Activated T-cell treated with anti-CD3 and anti-CD28 coated beads, Interleukin-2, amount 50 U/mL, for 72 hours (primary cell): ENCODE results near the gene FHDC1. TPM values are rescaled to one million over a fixed set of nuclear protein-coding genes. Genes with fewer than 3 reads are reported as not detected.

Source experiments
- ATAC-seq, 2 donors: fragments of 150-1000 bp; cut with Tn5 transposase; replicated peaks in 1 of 2; 2 replicates each; pipeline ENCODE4 v1.10.0; 2021; ENCODE audit warnings: moderate library complexity in 2 of 2, mild to moderate bottlenecking in 1 of 2
- DNase-seq, 2 donors: peaks; one replicate each; pipeline ENCODE4 v3.0.0; 2021 to 2022; ENCODE audit warnings: mixed read lengths in 1 of 2
- H3K27ac Mint-ChIP-seq: one replicate; pipeline ENCODE4 v1.8.0; 2022; ENCODE audit warnings: mild to moderate bottlenecking, moderate library complexity, mixed read lengths
- H3K27me3 Mint-ChIP-seq: one replicate; pipeline ENCODE4 v1.8.0; 2022; ENCODE audit warnings: low read depth, mixed read lengths
- H3K36me3 Mint-ChIP-seq, 2 donors: one replicate each; pipeline ENCODE4 v1.8.0; 2022; ENCODE audit warnings: mixed read lengths in 2 of 2, mild to moderate bottlenecking in 1 of 2; ENCODE audit not compliant: insufficient read depth in 2 of 2
- H3K4me1 Mint-ChIP-seq: one replicate; pipeline ENCODE4 v1.8.0; 2022; ENCODE audit warnings: low read depth, mixed read lengths
- H3K4me3 Mint-ChIP-seq, 2 donors: one replicate each; pipeline ENCODE4 v1.8.0; 2022; ENCODE audit warnings: mild to moderate bottlenecking in 2 of 2, mixed read lengths in 2 of 2, moderate library complexity in 2 of 2
- H3K9me3 Mint-ChIP-seq, 2 donors: one replicate each; pipeline ENCODE4 v1.8.0; 2022; ENCODE audit warnings: mixed read lengths in 2 of 2
- total RNA-seq, 2 donors: library from RNA; stranded (reverse); gene quantifications; one replicate each; pipeline ENCODE4 v1.2.3, GENCODE V29; 2022

Gene FHDC1
- total RNA-seq, 2 donors from 2014 or later, result 0.10 to 0.14 TPM

GRCh38 chr4:152968806-152969394, 32.8 kb downstream of the FHDC1 start:
- Mint-ChIP-seq H3K27me3 (no peaks in the 10 kb centered on the region), H3K4me1 (no peaks in the 10 kb centered on the region), H3K4me3 (no peak overlapping the region), H3K9me3 (no peaks in the 10 kb centered on the region), H3K36me3 (no peaks in the 10 kb centered on the region), H3K27ac (no peak overlapping the region)
- ATAC-seq (no peak), DNase-seq (no peak)

DNA sequence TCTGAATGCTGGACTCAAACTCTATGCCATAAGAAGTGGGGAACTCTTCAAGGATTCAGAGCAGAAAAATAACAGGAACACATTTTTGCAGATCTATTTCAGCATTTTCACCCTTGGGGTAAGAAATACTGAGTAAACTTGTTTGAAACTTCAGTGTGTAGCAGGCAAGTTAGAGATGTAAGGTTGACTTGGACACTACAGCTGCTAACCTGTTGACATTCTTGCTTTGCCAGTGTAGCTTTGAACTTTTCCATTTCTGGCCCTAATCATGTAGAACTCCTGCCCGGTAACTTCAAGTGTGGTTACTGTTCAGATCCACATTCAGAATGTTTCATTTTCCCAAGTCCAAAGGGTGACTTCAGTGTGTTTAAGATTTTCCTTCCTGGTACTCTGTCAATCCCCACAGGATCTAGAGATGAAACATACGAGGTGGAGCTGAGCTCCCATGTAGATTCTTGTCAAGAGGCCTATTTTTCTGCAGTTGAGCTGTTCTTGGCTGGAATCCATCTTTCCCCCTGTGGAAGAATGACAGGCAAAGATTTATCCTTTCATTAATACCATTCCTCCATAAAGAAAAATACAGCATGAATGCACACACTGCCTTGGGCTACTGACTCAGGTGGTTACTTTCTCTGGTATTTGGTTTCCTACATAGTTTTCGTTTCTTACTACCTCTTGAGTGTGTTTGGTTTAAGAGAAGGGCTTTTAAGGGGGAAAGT, 34.1 kb downstream of the FHDC1 start:
- ATAC-seq, result no peak
- Mint-ChIP-seq H3K27me3 (no peaks in the 10 kb centered on the region), H3K36me3 (no peaks in the 10 kb centered on the region), H3K27ac (no peak overlapping the region), H3K9me3 (no peaks in the 10 kb centered on the region), H3K4me3 (no peak overlapping the region), H3K4me1 (no peaks in the 10 kb centered on the region)
- no peak for DNase-seq

- ATAC-seq (no peak), DNase-seq (no peak)
- Mint-ChIP-seq H3K36me3 (no peaks in the 10 kb centered on the region), H3K4me1 (no peaks in the 10 kb centered on the region), H3K27me3 (no peaks in the 10 kb centered on the region), H3K9me3 (no peaks in the 10 kb centered on the region), H3K4me3 (no peak overlapping the region), H3K27ac (no peak overlapping the region)
These were observed 34.9 kb downstream of the FHDC1 start for GRCh38 chr4:152971053-152971452.

- DNase-seq (no peak), ATAC-seq (no peak)
- Mint-ChIP-seq H3K4me3 (no peak overlapping the region), H3K27me3 (no peaks in the 10 kb centered on the region), H3K9me3 (no peaks in the 10 kb centered on the region), H3K4me1 (no peaks in the 10 kb centered on the region), H3K36me3 (no peaks in the 10 kb centered on the region), H3K27ac (peak overlapping the region; percentile 45)
These were observed 36.9 kb downstream of the FHDC1 start for GRCh38 chr4:152972821-152973628.

DNA sequence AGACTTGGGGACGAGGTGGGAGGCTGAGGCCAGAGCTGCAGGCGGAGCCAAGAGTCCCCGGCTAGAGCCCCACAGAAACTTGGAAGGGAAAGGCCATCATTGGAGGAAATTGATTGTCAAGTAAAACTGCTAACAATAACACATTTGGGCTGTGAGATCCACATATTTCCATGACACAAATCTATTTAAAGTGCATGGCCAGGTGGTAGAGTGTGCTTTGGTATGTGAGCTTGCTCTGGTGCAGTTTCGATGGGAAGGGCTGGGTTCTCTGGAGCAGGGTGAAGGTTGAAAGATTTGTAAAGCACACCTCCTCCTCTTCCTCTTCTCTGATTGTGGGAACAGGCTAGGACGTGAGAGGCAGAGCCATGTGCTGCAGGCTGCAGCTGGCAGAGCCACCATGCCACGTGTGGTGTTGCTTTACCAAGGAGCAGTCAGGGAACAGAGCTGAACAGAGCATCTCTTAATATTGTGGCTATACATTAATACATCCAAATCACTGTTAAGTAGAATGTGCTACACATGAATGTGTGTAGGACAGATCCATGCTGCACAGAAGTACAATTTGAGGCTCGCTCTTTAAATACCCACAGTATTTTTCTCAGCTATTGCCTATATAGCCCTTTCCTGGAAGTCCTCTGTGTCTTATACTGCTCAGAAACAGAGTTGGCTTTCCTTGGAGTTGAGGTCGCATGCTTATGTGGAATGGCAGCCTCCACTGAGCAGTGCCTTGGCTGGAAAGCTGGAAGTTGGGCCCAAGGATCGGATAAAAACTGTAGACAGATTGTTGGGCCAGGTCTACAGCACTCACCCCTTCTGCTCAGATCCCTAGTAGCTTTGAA, 37.7 kb downstream of the FHDC1 start:
- no peaks in the 10 kb centered on the region for H3K27me3 Mint-ChIP-seq
- DNase-seq, result no peak
- no peaks in the 10 kb centered on the region for H3K9me3 Mint-ChIP-seq
- no peaks in the 10 kb centered on the region for H3K4me1 Mint-ChIP-seq
- no peaks in the 10 kb centered on the region for H3K36me3 Mint-ChIP-seq
- no peak for ATAC-seq
- H3K27ac Mint-ChIP-seq, result no peak overlapping the region
- H3K4me3 Mint-ChIP-seq, result no peak overlapping the region

- H3K4me1 Mint-ChIP-seq, result no peaks in the 10 kb centered on the region
- no peak overlapping the region for H3K4me3 Mint-ChIP-seq
- ATAC-seq, result no peak
- H3K27ac Mint-ChIP-seq, result no peak overlapping the region
- no peaks in the 10 kb centered on the region for H3K36me3 Mint-ChIP-seq
- no peaks in the 10 kb centered on the region for H3K27me3 Mint-ChIP-seq
- DNase-seq, result no peak
- no peaks in the 10 kb centered on the region for H3K9me3 Mint-ChIP-seq
These were observed 38.6 kb downstream of the FHDC1 start for GRCh38 chr4:152974468-152975379.

- no peak for DNase-seq
- Mint-ChIP-seq H3K4me1 (no peaks in the 10 kb centered on the region), H3K4me3 (no peak overlapping the region), H3K9me3 (no peaks in the 10 kb centered on the region), H3K36me3 (no peaks in the 10 kb centered on the region), H3K27me3 (no peaks in the 10 kb centered on the region), H3K27ac (no peak overlapping the region)
- ATAC-seq, result no peak
These were observed 39.5 kb downstream of the FHDC1 start for GRCh38 chr4:152975380-152976211.

DNA sequence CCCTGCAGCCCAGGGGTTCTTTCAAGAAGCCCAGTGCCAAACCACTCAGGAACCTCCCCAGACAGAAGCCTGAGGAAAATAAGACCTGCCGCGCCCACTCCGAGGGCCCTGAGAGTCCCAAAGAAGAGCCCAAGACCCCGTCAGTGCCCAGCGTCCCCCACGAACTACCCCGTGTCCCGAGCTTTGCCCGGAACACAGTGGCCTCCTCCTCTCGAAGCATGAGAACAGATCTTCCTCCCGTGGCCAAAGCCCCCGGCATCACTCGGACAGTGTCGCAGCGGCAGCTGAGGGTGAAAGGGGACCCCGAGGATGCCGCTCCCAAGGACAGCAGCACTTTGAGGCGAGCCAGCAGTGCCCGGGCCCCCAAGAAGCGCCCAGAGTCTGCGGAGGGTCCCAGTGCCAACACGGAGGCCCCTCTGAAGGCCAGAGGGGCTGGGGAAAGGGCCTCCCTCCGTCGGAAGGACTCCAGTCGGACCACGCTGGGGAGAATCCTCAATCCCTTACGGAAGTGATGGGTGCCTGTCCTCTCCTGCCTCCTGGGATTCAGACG, 40.2 kb downstream of the FHDC1 start:
- ATAC-seq (no peak), DNase-seq (no peak)
- Mint-ChIP-seq H3K4me1 (no peaks in the 10 kb centered on the region), H3K36me3 (no peaks in the 10 kb centered on the region), H3K27ac (no peak overlapping the region), H3K4me3 (no peak overlapping the region), H3K27me3 (no peaks in the 10 kb centered on the region), H3K9me3 (no peaks in the 10 kb centered on the region)

DNA sequence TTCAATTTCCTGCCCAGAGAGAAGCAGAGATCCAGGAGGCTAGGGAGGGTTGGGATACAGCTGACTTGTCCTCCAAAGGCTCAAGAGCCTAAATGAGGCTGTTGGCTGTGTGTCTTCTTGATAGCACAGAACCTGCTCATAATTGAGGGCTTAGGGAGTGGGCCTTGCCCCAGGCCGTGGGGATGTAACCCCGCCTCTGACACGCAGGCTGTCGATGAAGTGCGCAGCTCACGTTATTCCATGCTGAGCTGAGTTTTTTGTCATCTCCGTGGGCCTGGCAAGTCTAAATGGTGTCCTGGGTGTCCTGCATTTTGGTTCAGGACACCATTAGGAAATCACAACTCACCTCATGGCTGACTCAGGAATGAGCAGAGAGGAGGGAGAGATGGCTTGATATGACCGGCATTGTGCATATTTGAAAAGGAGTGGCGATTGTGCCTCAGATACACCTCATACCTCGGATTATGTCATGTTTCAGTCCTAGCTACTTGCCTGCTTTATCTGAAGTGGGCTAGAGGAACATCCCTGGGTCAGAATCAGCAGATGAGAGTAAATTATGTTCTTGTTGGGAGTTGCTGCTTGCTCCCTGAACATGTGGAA, 43.7 kb downstream of the FHDC1 start:
- no peaks in the 10 kb centered on the region for H3K4me1 Mint-ChIP-seq
- ATAC-seq (no peak), DNase-seq (no peak)
- no peaks in the 10 kb centered on the region for H3K27me3 Mint-ChIP-seq
- no peak overlapping the region for H3K27ac Mint-ChIP-seq
- no peaks in the 10 kb centered on the region for H3K36me3 Mint-ChIP-seq
- no peaks in the 10 kb centered on the region for H3K9me3 Mint-ChIP-seq
- H3K4me3 Mint-ChIP-seq, result no peak overlapping the region

GRCh38 chr4:152981278-152981677, 45.2 kb downstream of the FHDC1 start:
- ATAC-seq (no peak), DNase-seq (no peak)
- no peaks in the 10 kb centered on the region for H3K9me3 Mint-ChIP-seq
- H3K4me1 Mint-ChIP-seq, result no peaks in the 10 kb centered on the region
- no peaks in the 10 kb centered on the region for H3K27me3 Mint-ChIP-seq
- no peaks in the 10 kb centered on the region for H3K36me3 Mint-ChIP-seq
- H3K27ac Mint-ChIP-seq, result no peak overlapping the region
- H3K4me3 Mint-ChIP-seq, result no peak overlapping the region

- no peaks in the 10 kb centered on the region for H3K36me3 Mint-ChIP-seq
- no peaks in the 10 kb centered on the region for H3K4me1 Mint-ChIP-seq
- DNase-seq (no peak), ATAC-seq (no peak)
- no peaks in the 10 kb centered on the region for H3K9me3 Mint-ChIP-seq
- no peaks in the 10 kb centered on the region for H3K27me3 Mint-ChIP-seq
- H3K4me3 Mint-ChIP-seq, result no peak overlapping the region
- no peak overlapping the region for H3K27ac Mint-ChIP-seq
These were observed 45.7 kb downstream of the FHDC1 start for GRCh38 chr4:152981842-152982241.
